NCI-H2227 (cell line): ENCODE results near the gene ISLR.

ENCODE experiments used
- DNase-seq: peaks from one replicate; lab custom pipeline; 2025; ENCODE audit not compliant: unreplicated experiment; lab: John Stamatoyannopoulos, UW

Gene ISLR

GRCh38 chr15:74209997-74210671 is 36.6 kb downstream of the ISLR start:
- DNase-seq = no peak

GRCh38 chr15:74210729-74211128 is 37.2 kb downstream of the ISLR start:
- DNase-seq = no peak

- DNase-seq = no peak
These were observed 38.1 kb downstream of the ISLR start for GRCh38 chr15:74211656-74212055.

- DNase-seq = no peak
These were observed 39.0 kb downstream of the ISLR start for GRCh38 chr15:74212494-74212893.

GRCh38 chr15:74213858-74214284 is 40.4 kb downstream of the ISLR start:
- peak; percentile 89 for DNase-seq

GRCh38 chr15:74214324-74215021 is 41.0 kb downstream of the ISLR start:
- DNase-seq = no peak

- no peak for DNase-seq
These were observed 42.4 kb downstream of the ISLR start for GRCh38 chr15:74215958-74216357.

GRCh38 chr15:74216949-74217348 is 43.4 kb downstream of the ISLR start:
- DNase-seq = no peak

GRCh38 chr15:74217907-74218885 is 44.7 kb downstream of the ISLR start:
- no peak for DNase-seq

GRCh38 chr15:74220475-74221248 is 47.2 kb downstream of the ISLR start:
- DNase-seq = peak; percentile 89

GRCh38 chr15:74221399-74222239 is 48.1 kb downstream of the ISLR start:
- peak; percentile 28 for DNase-seq

GRCh38 chr15:74222240-74223119 is 49.0 kb downstream of the ISLR start:
- peak; percentile 32 for DNase-seq

GRCh38 chr15:74225928-74226327 is 52.4 kb downstream of the ISLR start:
- DNase-seq = no peak
